ENCODE data around the gene HNF4A. TPM values are rescaled to one million over a fixed set of nuclear protein-coding genes. Genes with fewer than 3 reads are reported as not detected.

Gene HNF4A
- total and polyA plus RNA-seq, 5 donors from 2014 or later: not detected

DNA sequence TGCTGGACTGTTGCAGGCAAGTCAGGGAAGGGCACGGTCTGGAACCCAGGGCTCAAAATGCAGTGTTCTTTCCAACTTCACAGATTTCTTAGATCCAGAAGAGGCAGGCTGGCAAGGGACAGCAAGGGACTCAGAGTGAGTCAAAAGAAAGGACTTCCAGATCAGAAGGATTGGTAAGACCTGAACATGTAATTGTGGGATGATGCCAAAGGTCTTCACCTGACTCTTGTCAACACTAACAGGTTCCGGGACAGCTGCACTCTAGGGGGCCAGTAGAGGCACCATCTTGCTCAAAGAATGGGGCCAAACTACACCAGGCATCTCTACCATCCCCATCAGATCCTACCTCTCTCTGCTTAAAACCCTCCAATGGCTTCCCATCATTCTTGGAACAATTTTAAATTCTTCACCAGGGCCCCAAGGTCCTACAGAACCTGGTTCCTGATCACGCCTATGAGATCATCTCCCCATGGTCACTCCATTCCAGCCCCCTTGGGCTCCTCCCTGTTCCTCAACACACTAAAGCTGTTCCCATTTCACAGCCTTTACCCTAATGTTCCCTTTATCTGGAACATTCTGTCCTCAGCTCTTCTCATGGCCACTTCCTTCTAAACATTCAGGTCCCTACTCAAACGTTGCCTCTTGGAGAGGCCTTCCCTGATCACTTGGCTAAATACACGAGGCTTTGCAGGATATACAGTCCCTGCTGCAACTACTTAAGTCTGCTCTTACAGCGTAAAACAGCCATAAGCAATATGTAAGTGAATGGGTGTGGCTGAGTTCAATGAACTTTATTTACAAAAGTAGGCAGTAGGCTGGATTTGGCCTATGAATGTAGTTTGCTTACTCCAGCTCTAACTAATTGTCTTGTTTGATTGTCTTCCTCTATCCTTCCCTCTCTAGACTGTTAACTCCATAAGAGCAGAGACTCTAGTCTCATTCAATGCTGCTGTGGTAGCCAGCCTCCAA is 90.5 kb downstream of the HNF4A start:
- ATAC-seq (ENCODE audit: low read depth in 2 of 2): no peak
- Mint-ChIP-seq H3K27ac (peak overlapping the region in 1 of 3 donors; percentile 48), H3K4me3 (no peak overlapping the region)

DNA sequence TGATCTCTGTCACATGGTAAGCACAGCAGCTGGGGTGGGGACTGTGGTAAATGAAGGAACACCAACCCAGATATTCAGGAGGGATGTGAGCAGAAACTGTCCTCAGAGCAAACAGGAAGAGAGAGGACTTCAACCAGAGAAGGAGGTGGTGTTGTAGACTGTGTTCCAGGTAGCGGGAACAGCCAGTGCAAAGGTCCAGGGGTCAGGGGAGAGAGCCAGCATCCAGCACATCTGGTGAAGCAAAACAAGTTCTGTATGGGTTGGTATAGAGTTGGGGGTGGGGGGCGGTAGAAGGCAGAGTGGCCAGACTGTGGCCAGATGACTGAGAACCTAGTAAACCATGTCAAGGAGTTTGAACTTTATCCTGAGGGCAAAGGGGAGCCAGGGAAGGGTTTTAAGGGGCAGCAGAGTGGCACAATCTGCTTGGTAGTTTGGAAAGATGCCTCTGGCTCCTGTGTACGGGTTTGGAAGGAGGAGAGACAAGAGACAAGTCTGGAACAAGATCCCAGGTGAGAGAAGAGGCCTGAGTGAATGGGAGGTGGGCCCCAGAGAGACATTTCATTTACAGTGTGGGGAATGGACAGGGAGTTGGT is 92.4 kb downstream of the HNF4A start:
- H3K4me3 ChIP-seq (ENCODE audit: low read depth, low read length): no peak overlapping the region
- H3K9me3 Mint-ChIP-seq: no peaks in the 10 kb centered on the region
- H3K27ac ChIP-seq (ENCODE audit: insufficient read depth, low read length, poor library complexity, severe bottlenecking): no peak overlapping the region
- H3K4me1 ChIP-seq (ENCODE audit: control insufficient read depth, insufficient read depth, low read length, poor library complexity, severe bottlenecking): no peaks in the 10 kb centered on the region
- H3K36me3 Mint-ChIP-seq: no peaks in the 10 kb centered on the region
- no peaks in the 10 kb centered on the region for H3K4me1 Mint-ChIP-seq
- H3K36me3 ChIP-seq (ENCODE audit: control insufficient read depth, insufficient read depth, low read length): no peaks in the 10 kb centered on the region
- DNase-seq (no peak), ATAC-seq (ENCODE audit: low read depth in 2 of 2) (no peak)
- H3K27ac Mint-ChIP-seq: no peak overlapping the region
- peaks cover 15% of the 10 kb centered on the region for H3K27me3 Mint-ChIP-seq
- no peaks in the 10 kb centered on the region for H3K27me3 ChIP-seq (ENCODE audit: control insufficient read depth, insufficient read depth, low read length)
- no peaks in the 10 kb centered on the region for H3K9me3 ChIP-seq (ENCODE audit: control insufficient read depth in 2 of 2, low read length in 2 of 2)
- H3K4me3 Mint-ChIP-seq: no peak overlapping the region

More for the DNA sequence above, 90.5 kb downstream of the HNF4A start:
- no peaks in the 10 kb centered on the region for H3K36me3 Mint-ChIP-seq
- Histone ChIP-seq H3K9me3 (ENCODE audit: control insufficient read depth in 2 of 2, low read length in 2 of 2) (no peaks in the 10 kb centered on the region), H3K4me1 (ENCODE audit: control insufficient read depth, insufficient read depth, low read length, poor library complexity, severe bottlenecking) (no peaks in the 10 kb centered on the region), H3K27me3 (ENCODE audit: control insufficient read depth, insufficient read depth, low read length) (no peaks in the 10 kb centered on the region), H3K4me3 (ENCODE audit: low read depth, low read length) (no peak overlapping the region), H3K36me3 (ENCODE audit: control insufficient read depth, insufficient read depth, low read length) (no peaks in the 10 kb centered on the region), H3K27ac (ENCODE audit: insufficient read depth, low read length, poor library complexity, severe bottlenecking) (no peak overlapping the region)
- DNase-seq: no peak
- H3K27me3 Mint-ChIP-seq: peaks cover 15% of the 10 kb centered on the region
- no peaks in the 10 kb centered on the region for H3K4me1 Mint-ChIP-seq
- H3K9me3 Mint-ChIP-seq: no peaks in the 10 kb centered on the region

DNA sequence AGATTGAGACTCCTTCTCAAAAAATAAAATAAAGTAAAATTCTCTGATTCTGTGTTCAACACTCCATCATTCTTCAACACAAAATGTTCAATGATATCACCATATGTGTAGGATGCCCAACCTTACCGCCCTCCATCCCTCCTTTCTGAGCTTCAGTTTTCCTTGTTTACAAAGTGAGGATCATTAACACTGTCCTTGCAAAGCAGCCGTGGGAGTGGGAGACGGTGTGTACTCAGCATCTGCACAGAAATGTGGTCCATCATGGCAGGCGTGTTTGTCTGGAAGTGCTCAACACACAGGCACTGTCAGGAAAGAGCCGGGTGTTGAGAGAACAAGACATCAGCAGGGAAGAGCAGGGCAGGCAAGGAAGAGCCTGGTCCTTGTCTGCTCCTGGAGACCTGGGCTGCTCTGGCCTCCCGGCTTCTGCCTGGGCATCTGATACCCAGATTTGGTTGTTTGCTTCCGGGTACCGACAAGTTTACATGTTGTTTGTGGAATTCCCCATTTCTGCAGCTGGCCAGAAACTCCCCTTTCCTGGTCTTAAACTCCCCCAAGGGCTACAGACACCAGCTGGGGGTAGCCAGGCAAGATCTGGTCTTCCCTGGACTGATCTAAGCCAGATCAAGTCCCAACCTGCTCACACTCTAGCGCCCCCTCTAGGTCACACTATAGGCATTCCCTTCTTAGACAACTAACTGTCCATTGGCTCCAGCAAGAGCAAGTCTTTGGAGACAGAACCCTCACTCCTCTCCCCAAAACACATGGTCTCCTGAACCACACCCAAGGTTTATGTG is 93.5 kb downstream of the HNF4A start:
- H3K4me1 Mint-ChIP-seq: no peaks in the 10 kb centered on the region
- Histone ChIP-seq H3K27ac (ENCODE audit: insufficient read depth, low read length, poor library complexity, severe bottlenecking) (no peak overlapping the region), H3K4me1 (ENCODE audit: control insufficient read depth, insufficient read depth, low read length, poor library complexity, severe bottlenecking) (no peaks in the 10 kb centered on the region), H3K27me3 (ENCODE audit: control insufficient read depth, insufficient read depth, low read length) (no peaks in the 10 kb centered on the region), H3K36me3 (ENCODE audit: control insufficient read depth, insufficient read depth, low read length) (no peaks in the 10 kb centered on the region), H3K4me3 (ENCODE audit: low read depth, low read length) (no peak overlapping the region), H3K9me3 (ENCODE audit: control insufficient read depth in 2 of 2, low read length in 2 of 2) (no peaks in the 10 kb centered on the region)
- no peaks in the 10 kb centered on the region for H3K36me3 Mint-ChIP-seq
- no peaks in the 10 kb centered on the region for H3K9me3 Mint-ChIP-seq
- peak in 1 of 3 donors; percentile 11 for DNase-seq
- no peak for ATAC-seq (ENCODE audit: low read depth in 2 of 2)
- H3K27me3 Mint-ChIP-seq: peaks cover 15% of the 10 kb centered on the region
- no peak overlapping the region for H3K27ac Mint-ChIP-seq
- H3K4me3 Mint-ChIP-seq: no peak overlapping the region

DNA sequence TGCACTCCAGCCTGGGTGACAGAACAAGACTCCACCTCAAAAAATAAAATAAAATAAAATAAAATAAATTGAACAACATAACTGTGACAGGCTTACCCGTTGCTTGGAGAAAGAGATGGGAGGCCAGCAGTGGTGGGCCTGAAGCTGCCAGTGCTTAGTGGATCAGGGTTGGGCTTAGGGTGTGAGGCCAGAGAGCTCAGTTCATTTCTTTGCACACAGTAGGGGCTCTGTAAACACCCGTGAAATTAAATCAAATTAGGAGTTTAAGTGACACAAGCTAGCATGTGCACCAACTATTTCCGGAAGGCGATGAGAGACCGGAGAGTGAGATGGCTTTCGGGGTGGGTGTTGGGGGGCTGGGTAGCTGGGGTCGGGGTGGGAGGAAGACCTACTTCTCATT is 94.4 kb downstream of the HNF4A start:
- Mint-ChIP-seq H3K27me3 (peaks cover 15% of the 10 kb centered on the region), H3K4me3 (no peak overlapping the region), H3K27ac (no peak overlapping the region), H3K4me1 (no peaks in the 10 kb centered on the region), H3K9me3 (no peaks in the 10 kb centered on the region), H3K36me3 (no peaks in the 10 kb centered on the region)
- Histone ChIP-seq H3K9me3 (ENCODE audit: control insufficient read depth in 2 of 2, low read length in 2 of 2) (no peaks in the 10 kb centered on the region), H3K4me1 (ENCODE audit: control insufficient read depth, insufficient read depth, low read length, poor library complexity, severe bottlenecking) (no peaks in the 10 kb centered on the region), H3K36me3 (ENCODE audit: control insufficient read depth, insufficient read depth, low read length) (no peaks in the 10 kb centered on the region), H3K4me3 (ENCODE audit: low read depth, low read length) (no peak overlapping the region), H3K27ac (ENCODE audit: insufficient read depth, low read length, poor library complexity, severe bottlenecking) (no peak overlapping the region), H3K27me3 (ENCODE audit: control insufficient read depth, insufficient read depth, low read length) (no peaks in the 10 kb centered on the region)
- DNase-seq (no peak), ATAC-seq (ENCODE audit: low read depth in 2 of 2) (no peak)

DNA sequence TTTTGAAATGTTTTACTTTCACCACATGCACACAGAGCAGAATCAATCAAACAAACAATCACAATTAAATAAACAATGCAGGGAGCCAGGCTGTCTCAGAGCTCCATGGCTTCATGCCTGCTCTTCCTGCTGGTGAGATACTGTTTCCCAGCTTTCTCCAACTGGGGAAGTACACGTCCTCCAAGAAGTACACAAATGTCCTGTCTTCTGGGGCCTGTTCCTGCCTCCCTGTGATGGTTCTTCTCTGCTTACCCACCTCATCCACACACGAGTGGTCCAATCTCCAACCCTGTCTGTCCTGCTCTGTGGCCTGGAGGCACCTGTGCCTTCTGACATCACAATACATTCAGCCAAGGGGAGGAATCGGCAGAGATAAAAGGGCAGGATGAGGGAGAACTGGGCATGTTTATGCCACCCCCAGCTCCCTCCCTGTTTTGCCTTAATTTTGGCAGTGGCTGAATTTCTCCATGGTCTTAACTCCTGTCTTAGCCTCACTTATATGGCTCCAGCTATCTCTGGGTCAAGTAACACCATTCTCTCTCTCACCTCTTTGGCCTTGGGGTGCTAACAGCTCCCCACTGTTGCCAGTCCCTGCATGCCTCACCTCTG is 94.9 kb downstream of the HNF4A start:
- peaks cover 13% of the 10 kb centered on the region for H3K27me3 Mint-ChIP-seq
- H3K27ac ChIP-seq (ENCODE audit: insufficient read depth, low read length, poor library complexity, severe bottlenecking): no peak overlapping the region
- H3K9me3 Mint-ChIP-seq: no peaks in the 10 kb centered on the region
- no peaks in the 10 kb centered on the region for H3K4me1 ChIP-seq (ENCODE audit: control insufficient read depth, insufficient read depth, low read length, poor library complexity, severe bottlenecking)
- DNase-seq (no peak), ATAC-seq (ENCODE audit: low read depth in 2 of 2) (no peak)
- H3K4me1 Mint-ChIP-seq: no peaks in the 10 kb centered on the region
- H3K4me3 ChIP-seq (ENCODE audit: low read depth, low read length): no peak overlapping the region
- no peak overlapping the region for H3K27ac Mint-ChIP-seq
- no peaks in the 10 kb centered on the region for H3K27me3 ChIP-seq (ENCODE audit: control insufficient read depth, insufficient read depth, low read length)
- H3K9me3 ChIP-seq (ENCODE audit: control insufficient read depth in 2 of 2, low read length in 2 of 2): no peaks in the 10 kb centered on the region
- no peaks in the 10 kb centered on the region for H3K36me3 ChIP-seq (ENCODE audit: control insufficient read depth, insufficient read depth, low read length)
- no peak overlapping the region for H3K4me3 Mint-ChIP-seq
- no peaks in the 10 kb centered on the region for H3K36me3 Mint-ChIP-seq

DNA sequence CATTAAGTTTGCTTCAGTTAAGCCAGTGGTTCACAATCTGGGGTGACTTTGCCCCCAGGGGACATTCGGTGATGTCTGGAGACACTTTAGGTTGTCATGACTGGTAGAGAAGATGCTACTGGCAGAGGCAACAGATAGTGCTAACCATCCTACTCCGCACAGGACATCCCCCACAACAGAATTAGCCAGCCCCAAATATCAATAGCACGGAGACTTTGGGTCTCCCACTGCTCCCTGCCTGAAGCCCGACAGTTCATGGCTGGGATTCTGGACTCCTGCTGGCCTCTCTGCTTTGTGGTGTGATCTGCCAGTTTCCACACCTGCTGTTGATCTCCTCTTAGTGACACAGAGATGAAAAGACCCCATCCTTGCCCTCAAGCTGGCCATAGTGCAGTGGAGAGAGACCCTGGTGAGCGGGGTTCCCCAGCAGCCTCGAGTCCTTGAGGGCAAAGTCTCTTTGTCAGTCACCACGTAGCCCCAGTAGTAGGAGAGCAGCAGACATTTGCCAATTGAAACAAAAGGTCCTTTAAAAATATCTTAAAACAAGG is 95.5 kb downstream of the HNF4A start:
- no peaks in the 10 kb centered on the region for H3K9me3 Mint-ChIP-seq
- DNase-seq (no peak), ATAC-seq (ENCODE audit: low read depth in 2 of 2) (no peak)
- no peaks in the 10 kb centered on the region for H3K36me3 ChIP-seq (ENCODE audit: control insufficient read depth, insufficient read depth, low read length)
- peaks cover 7% of the 10 kb centered on the region for H3K27me3 Mint-ChIP-seq
- no peaks in the 10 kb centered on the region for H3K36me3 Mint-ChIP-seq
- H3K27me3 ChIP-seq (ENCODE audit: control insufficient read depth, insufficient read depth, low read length): no peaks in the 10 kb centered on the region
- H3K27ac ChIP-seq (ENCODE audit: insufficient read depth, low read length, poor library complexity, severe bottlenecking): no peak overlapping the region
- H3K4me3 Mint-ChIP-seq: no peak overlapping the region
- no peak overlapping the region for H3K27ac Mint-ChIP-seq
- H3K4me1 ChIP-seq (ENCODE audit: control insufficient read depth, insufficient read depth, low read length, poor library complexity, severe bottlenecking): no peaks in the 10 kb centered on the region
- no peak overlapping the region for H3K4me3 ChIP-seq (ENCODE audit: low read depth, low read length)
- no peaks in the 10 kb centered on the region for H3K9me3 ChIP-seq (ENCODE audit: control insufficient read depth in 2 of 2, low read length in 2 of 2)
- no peaks in the 10 kb centered on the region for H3K4me1 Mint-ChIP-seq

DNA sequence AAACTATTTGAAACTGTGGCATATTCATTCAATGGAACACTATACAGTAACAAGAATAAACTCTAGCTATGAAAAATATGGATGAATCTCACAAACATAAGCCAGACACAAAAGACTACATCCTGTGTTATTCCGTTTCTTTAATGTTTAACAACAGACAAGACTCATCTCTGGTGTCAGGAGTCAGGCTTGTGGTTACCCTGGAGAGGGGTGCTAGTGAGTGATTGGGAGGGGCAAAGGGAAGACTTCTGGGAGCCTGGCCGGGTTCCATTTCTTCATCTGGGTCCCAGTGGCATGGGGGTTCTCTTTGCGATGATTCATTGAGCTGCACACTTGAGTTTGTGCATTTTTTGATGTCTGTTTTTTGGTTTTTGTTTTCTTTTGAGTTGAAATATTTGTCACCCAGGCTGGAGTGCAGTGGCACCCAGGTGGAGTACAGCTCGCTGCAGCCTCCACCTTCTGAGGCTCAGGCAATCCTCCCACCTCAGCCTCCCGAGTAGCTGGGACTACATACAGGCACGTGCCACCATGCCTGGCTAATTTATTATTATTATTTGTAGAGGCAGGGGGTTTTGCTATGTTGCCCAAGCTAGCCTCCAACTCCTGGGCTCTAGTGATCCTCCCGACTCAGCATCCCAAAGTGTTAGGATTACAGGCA is 98.9 kb downstream of the HNF4A start:
- DNase-seq: no peak
- no peak overlapping the region for H3K27ac ChIP-seq (ENCODE audit: insufficient read depth, low read length, poor library complexity, severe bottlenecking)
- H3K4me3 Mint-ChIP-seq: no peak overlapping the region
- no peak for ATAC-seq (ENCODE audit: low read depth in 2 of 2)
- no peaks in the 10 kb centered on the region for H3K27me3 Mint-ChIP-seq
- no peaks in the 10 kb centered on the region for H3K4me1 ChIP-seq (ENCODE audit: control insufficient read depth, insufficient read depth, low read length, poor library complexity, severe bottlenecking)
- no peak overlapping the region for H3K4me3 ChIP-seq (ENCODE audit: low read depth, low read length)
- H3K36me3 Mint-ChIP-seq: no peaks in the 10 kb centered on the region
- H3K4me1 Mint-ChIP-seq: no peaks in the 10 kb centered on the region
- no peaks in the 10 kb centered on the region for H3K9me3 Mint-ChIP-seq
- no peak overlapping the region for H3K27ac Mint-ChIP-seq
- H3K36me3 ChIP-seq (ENCODE audit: control insufficient read depth, insufficient read depth, low read length): no peaks in the 10 kb centered on the region
- no peaks in the 10 kb centered on the region for H3K27me3 ChIP-seq (ENCODE audit: control insufficient read depth, insufficient read depth, low read length)
- H3K9me3 ChIP-seq (ENCODE audit: control insufficient read depth in 2 of 2, low read length in 2 of 2): no peaks in the 10 kb centered on the region
